Measurements from ENCODE around the gene TSC22D3.

GRCh38 chrX:107728371-107729099 lies 47.1 kb downstream of the TSC22D3 start:
- TF ChIP-seq CTCF (conservative IDR thresholded peaks at IDR 0.05; ENCODE audit: low read length) (no peak), EZH2phosphoT487 (IDR thresholded peaks at IDR 0.05; ENCODE audit: borderline replicate concordance, low read depth, low read length) (no peak)
